Muscle of leg (tissue), 11 donors: ENCODE measurements around the gene RAB19. TPM values are rescaled to one million over a fixed set of nuclear protein-coding genes. Genes with fewer than 3 reads are reported as not detected.

Experiments
- DNase-seq: peaks from one replicate; pipeline ENCODE4 v3.0.0; 2013
- H3K27ac ChIP-seq: one replicate; pipeline ENCODE4 v1.5.1; 2013; ENCODE audit warnings: mild to moderate bottlenecking, low read length, control low read depth
- H3K27me3 ChIP-seq: one replicate; pipeline ENCODE4 v1.6.1; 2013; ENCODE audit warnings: low read length; ENCODE audit not compliant: control insufficient read depth, insufficient read depth
- H3K36me3 ChIP-seq: one replicate; pipeline ENCODE4 v1.6.1; 2013; ENCODE audit warnings: low read length; ENCODE audit not compliant: control insufficient read depth, insufficient read depth
- H3K4me1 ChIP-seq: one replicate; pipeline ENCODE4 v1.6.1; 2013; ENCODE audit warnings: low read length; ENCODE audit not compliant: control insufficient read depth, insufficient read depth
- H3K4me3 ChIP-seq: one replicate; pipeline ENCODE4 v1.5.1; 2013; ENCODE audit warnings: low read length, control low read depth
- H3K9me3 ChIP-seq: replicated peaks from 2 replicates; pipeline ENCODE4 v1.6.1; 2013; ENCODE audit warnings: low read depth, low read length; ENCODE audit not compliant: control insufficient read depth
- whole genome bisulfite sequencing: methylation state at CpG from one replicate; pipeline ENCODE4 v1.1.5; 2013; ENCODE audit warnings: missing lambda C conversion rate; ENCODE audit not compliant: insufficient coverage; 5-methylcytosine and 5-hydroxymethylcytosine counted together
- polyA plus RNA-seq, 8 donors: library from polyadenylated mRNA; unstranded; fragments of 120-200 nt; gene quantifications; one replicate each; pipeline versions ENCODE4 v1.2.1 to v1.2.3, GENCODE V29; 2013; ENCODE audit warnings: inconsistent platforms in 1 of 8, low replicate concordance in 1 of 8; ENCODE audit not compliant: insufficient read length in 8 of 8, insufficient read depth in 1 of 8
- total RNA-seq: library from RNA; stranded (reverse); fragments of 120-200 nt; gene quantifications from one replicate; pipeline ENCODE4 v1.2.4, GENCODE V29; 2013

Gene RAB19
- total and polyA plus RNA-seq, 9 donors = not detected

GRCh38 chr7:140383954-140384713, 19.7 kb upstream of the RAB19 start:
- 100% methylated on average over 1 of the region's 6 CpGs for WGBS

GRCh38 chr7:140384894-140385545, 18.8 kb upstream of the RAB19 start:
- Histone ChIP-seq H3K9me3 (no peaks in the 10 kb centered on the region), H3K4me3 (no peak overlapping the region), H3K27ac (no peak overlapping the region), H3K36me3 (peaks cover 16% of the 10 kb centered on the region), H3K4me1 (no peaks in the 10 kb centered on the region), H3K27me3 (no peaks in the 10 kb centered on the region)
- no peak for DNase-seq
- WGBS = no CpG with 5 or more reads among the region's 1 CpG

More at GRCh38 chr7:140383954-140384713, 19.7 kb upstream of the RAB19 start:
- no peak overlapping the region for H3K4me3 ChIP-seq
- no peaks in the 10 kb centered on the region for H3K27me3 ChIP-seq
- H3K27ac ChIP-seq = no peak overlapping the region
- H3K9me3 ChIP-seq = no peaks in the 10 kb centered on the region
- H3K36me3 ChIP-seq = peaks cover 23% of the 10 kb centered on the region
- DNase-seq = no peak
- no peaks in the 10 kb centered on the region for H3K4me1 ChIP-seq

GRCh38 chr7:140389445-140389844, 14.4 kb upstream of the RAB19 start:
- Histone ChIP-seq H3K9me3 (no peaks in the 10 kb centered on the region), H3K27ac (no peak overlapping the region), H3K4me1 (no peaks in the 10 kb centered on the region), H3K27me3 (no peaks in the 10 kb centered on the region), H3K4me3 (no peak overlapping the region), H3K36me3 (no peaks in the 10 kb centered on the region)
- 88% methylated on average over 4 of the region's 10 CpGs for WGBS
- no peak for DNase-seq

- Histone ChIP-seq H3K4me1 (no peaks in the 10 kb centered on the region), H3K27ac (no peak overlapping the region), H3K9me3 (no peaks in the 10 kb centered on the region), H3K36me3 (no peaks in the 10 kb centered on the region), H3K4me3 (no peak overlapping the region), H3K27me3 (no peaks in the 10 kb centered on the region)
- DNase-seq = no peak
- 79% methylated on average over 3 of the region's 4 CpGs for WGBS
Measured at GRCh38 chr7:140390034-140390433, 13.8 kb upstream of the RAB19 start.

GRCh38 chr7:140390466-140391190, 13.2 kb upstream of the RAB19 start:
- WGBS = 84% methylated on average over 8 of the region's 8 CpGs
- H3K27me3 ChIP-seq = no peaks in the 10 kb centered on the region
- no peaks in the 10 kb centered on the region for H3K36me3 ChIP-seq
- H3K4me3 ChIP-seq = no peak overlapping the region
- DNase-seq = peak; percentile 41
- H3K27ac ChIP-seq = no peak overlapping the region
- H3K9me3 ChIP-seq = no peaks in the 10 kb centered on the region
- no peaks in the 10 kb centered on the region for H3K4me1 ChIP-seq

GRCh38 chr7:140391634-140392033, 12.2 kb upstream of the RAB19 start:
- Histone ChIP-seq H3K4me1 (no peaks in the 10 kb centered on the region), H3K27me3 (no peaks in the 10 kb centered on the region), H3K27ac (no peak overlapping the region), H3K36me3 (no peaks in the 10 kb centered on the region), H3K4me3 (no peak overlapping the region), H3K9me3 (no peaks in the 10 kb centered on the region)
- 73% methylated on average over 1 of the region's 1 CpG for WGBS
- DNase-seq = no peak

- no peaks in the 10 kb centered on the region for H3K36me3 ChIP-seq
- WGBS = 100% methylated on average over 9 of the region's 12 CpGs
Measured at GRCh38 chr7:140393756-140394306, 10.0 kb upstream of the RAB19 start.

GRCh38 chr7:140397784-140398750, 5.8 kb upstream of the RAB19 start, which contains the start of gene SLC37A3:
Gene SLC37A3, minus strand, starts transcription at chr7:140398530. Its CDS starts 16,004 bp downstream, at chr7:140382526.
- Histone ChIP-seq H3K36me3 (no peaks in the 10 kb centered on the region), H3K4me3 (peak within 1 kb of the TSS; percentile 90), H3K9me3 (no peaks in the 10 kb centered on the region), H3K4me1 (peaks cover 5% of the 10 kb centered on the region), H3K27me3 (peaks cover 10% of the 10 kb centered on the region), H3K27ac (peak within 1 kb of the TSS; percentile 66)
- peak; percentile 90 for DNase-seq
- WGBS = under 1% methylated on average over 57 of the region's 66 CpGs

More at GRCh38 chr7:140393756-140394306, 10.0 kb upstream of the RAB19 start:
- H3K27me3 ChIP-seq = peaks cover 2% of the 10 kb centered on the region
- H3K4me1 ChIP-seq = peaks cover 5% of the 10 kb centered on the region
- no peak for DNase-seq
- no peak overlapping the region for H3K4me3 ChIP-seq
- H3K27ac ChIP-seq = no peak overlapping the region
- no peaks in the 10 kb centered on the region for H3K9me3 ChIP-seq

GRCh38 chr7:140398821-140399220, 5.0 kb upstream of the RAB19 start:
- no peaks in the 10 kb centered on the region for H3K9me3 ChIP-seq
- H3K36me3 ChIP-seq = no peaks in the 10 kb centered on the region
- H3K4me1 ChIP-seq = peaks cover 5% of the 10 kb centered on the region
- 50% methylated on average over 1 of the region's 10 CpGs for WGBS
- no peak for DNase-seq
- H3K4me3 ChIP-seq = peak overlapping the region; percentile 90
- H3K27ac ChIP-seq = no peak overlapping the region
- peaks cover 18% of the 10 kb centered on the region for H3K27me3 ChIP-seq
